HG03280 (cell line): ENCODE measurements around the gene NWD2.
"Not testable (repeated sequence)": the region's sequence is repeated elsewhere in the genome, so short reads cannot be mapped to it uniquely, and the experiment has no call there.

ENCODE experiments used
- ATAC-seq: cut with Tn5 transposase; IDR thresholded peaks from one replicate; pipeline ENCODE4 v1.9.1; 2021; ENCODE audit warnings: mild to moderate bottlenecking, moderate library complexity; ENCODE audit not compliant: unreplicated experiment

Gene NWD2

GRCh38 chr4:37489697-37490096 lies 245.2 kb downstream of the NWD2 start:
- no peak for ATAC-seq

GRCh38 chr4:37490391-37491347 lies 246.1 kb downstream of the NWD2 start:
- no peak for ATAC-seq

- ATAC-seq = not testable (repeated sequence)
These were observed 250.8 kb downstream of the NWD2 start for GRCh38 chr4:37495353-37495752.
